Trophoblast cell (in vitro differentiated cells and primary cell): ENCODE data around the gene LMTK2.

Source experiments
- DNase-seq, 2 donors: peaks; one replicate each; pipeline ENCODE4 v3.0.0-alpha.2; 2016
- H2AFZ ChIP-seq: 2 replicates; pipeline ENCODE4 v1.6.1; 2013; ENCODE audit warnings: low read length, moderate library complexity, mild to moderate bottlenecking; ENCODE audit not compliant: insufficient read depth, poor library complexity
- H2AK5ac ChIP-seq: 2 replicates; pipeline ENCODE4 v1.6.1; 2013; ENCODE audit warnings: mild to moderate bottlenecking, low read length
- H2BK120ac ChIP-seq: 2 replicates; pipeline ENCODE4 v1.6.1; 2013; ENCODE audit warnings: low read length, mild to moderate bottlenecking, moderate library complexity; ENCODE audit not compliant: insufficient read depth, poor library complexity
- H2BK12ac ChIP-seq: 2 replicates; pipeline ENCODE4 v1.6.1; 2013; ENCODE audit warnings: mild to moderate bottlenecking, low read length, moderate library complexity
- H2BK5ac ChIP-seq: 2 replicates; pipeline ENCODE4 v1.6.1; 2013; ENCODE audit warnings: low read length, low read depth, moderate library complexity, mild to moderate bottlenecking; ENCODE audit not compliant: poor library complexity
- H3K14ac ChIP-seq: 2 replicates; pipeline ENCODE4 v1.6.1; 2013; ENCODE audit warnings: mild to moderate bottlenecking, low read length
- H3K18ac ChIP-seq: 2 replicates; pipeline ENCODE4 v1.6.1; 2013; ENCODE audit warnings: mild to moderate bottlenecking, low read length
- H3K23ac ChIP-seq: 2 replicates; pipeline ENCODE4 v1.6.1; 2013; ENCODE audit warnings: low read length
- H3K27ac ChIP-seq: 2 replicates; pipeline ENCODE4 v1.5.1; 2013; ENCODE audit warnings: low read depth, mild to moderate bottlenecking, inconsistent platforms, low read length, moderate library complexity
- H3K27me3 ChIP-seq: 2 replicates; pipeline ENCODE4 v1.6.1; 2013; ENCODE audit warnings: inconsistent platforms, mild to moderate bottlenecking, low read length, moderate library complexity; ENCODE audit not compliant: insufficient read depth
- H3K36me3 ChIP-seq, 2 experiments: 1 replicate in 1 of 2; 2 replicates in 1 of 2; pipeline ENCODE4 v1.6.1; 2013; ENCODE audit warnings: low read length in 2 of 2, mild to moderate bottlenecking in 2 of 2, moderate library complexity in 1 of 2; ENCODE audit not compliant: insufficient read depth in 2 of 2, control insufficient read depth in 1 of 2
- H3K4ac ChIP-seq: 2 replicates; pipeline ENCODE4 v1.6.1; 2013; ENCODE audit warnings: low read depth, mild to moderate bottlenecking, low read length, moderate library complexity
- H3K4me1 ChIP-seq, 2 experiments: 1 replicate in 1 of 2; 2 replicates in 1 of 2; pipeline ENCODE4 v1.6.1; 2013; ENCODE audit warnings: low read length in 2 of 2, mild to moderate bottlenecking in 2 of 2, moderate library complexity in 1 of 2; ENCODE audit not compliant: insufficient read depth in 2 of 2, control insufficient read depth in 1 of 2
- H3K4me2 ChIP-seq: 2 replicates; pipeline ENCODE4 v1.6.1; 2013; ENCODE audit warnings: inconsistent platforms, mild to moderate bottlenecking, low read length, moderate library complexity
- H3K4me3 ChIP-seq: 2 replicates; pipeline ENCODE4 v1.5.1; 2013; ENCODE audit warnings: mild to moderate bottlenecking, low read depth, low read length, inconsistent platforms
- H3K79me1 ChIP-seq: one replicate; pipeline ENCODE4 v1.6.1; 2013; ENCODE audit warnings: low read length
- H3K79me2 ChIP-seq: 2 replicates; pipeline ENCODE4 v1.6.1; 2013; ENCODE audit warnings: low read length, mild to moderate bottlenecking; ENCODE audit not compliant: control insufficient read depth, insufficient read depth, poor library complexity
- H3K9ac ChIP-seq: 2 replicates; pipeline ENCODE4 v1.6.1; 2013; ENCODE audit warnings: mild to moderate bottlenecking, low read length
- H3K9me3 ChIP-seq: 2 replicates; pipeline ENCODE4 v1.6.1; 2013; ENCODE audit warnings: low read depth, mild to moderate bottlenecking, control low read depth, inconsistent platforms, low read length; ENCODE audit not compliant: insufficient read depth
- H4K12ac ChIP-seq: 2 replicates; pipeline ENCODE4 v1.6.1; 2013; ENCODE audit warnings: low read depth, mild to moderate bottlenecking, low read length, moderate library complexity
- H4K8ac ChIP-seq: 2 replicates; pipeline ENCODE4 v1.6.1; 2013; ENCODE audit warnings: low read depth, mild to moderate bottlenecking, low read length, moderate library complexity
- H4K91ac ChIP-seq: one replicate; pipeline ENCODE4 v1.6.1; 2013; ENCODE audit warnings: low read depth, mild to moderate bottlenecking, low read length, moderate library complexity
- WGBS: extraction: QIAGEN DNeasy Blood & Tissue Kit; methylation state at CpG from one replicate; pipeline ENCODE4 v1.1.7; 2013; ENCODE audit warnings: missing lambda C conversion rate; ENCODE audit not compliant: insufficient read length, insufficient coverage; ENCODE audit errors: extremely low coverage; 5-methylcytosine and 5-hydroxymethylcytosine counted together

Gene LMTK2

DNA sequence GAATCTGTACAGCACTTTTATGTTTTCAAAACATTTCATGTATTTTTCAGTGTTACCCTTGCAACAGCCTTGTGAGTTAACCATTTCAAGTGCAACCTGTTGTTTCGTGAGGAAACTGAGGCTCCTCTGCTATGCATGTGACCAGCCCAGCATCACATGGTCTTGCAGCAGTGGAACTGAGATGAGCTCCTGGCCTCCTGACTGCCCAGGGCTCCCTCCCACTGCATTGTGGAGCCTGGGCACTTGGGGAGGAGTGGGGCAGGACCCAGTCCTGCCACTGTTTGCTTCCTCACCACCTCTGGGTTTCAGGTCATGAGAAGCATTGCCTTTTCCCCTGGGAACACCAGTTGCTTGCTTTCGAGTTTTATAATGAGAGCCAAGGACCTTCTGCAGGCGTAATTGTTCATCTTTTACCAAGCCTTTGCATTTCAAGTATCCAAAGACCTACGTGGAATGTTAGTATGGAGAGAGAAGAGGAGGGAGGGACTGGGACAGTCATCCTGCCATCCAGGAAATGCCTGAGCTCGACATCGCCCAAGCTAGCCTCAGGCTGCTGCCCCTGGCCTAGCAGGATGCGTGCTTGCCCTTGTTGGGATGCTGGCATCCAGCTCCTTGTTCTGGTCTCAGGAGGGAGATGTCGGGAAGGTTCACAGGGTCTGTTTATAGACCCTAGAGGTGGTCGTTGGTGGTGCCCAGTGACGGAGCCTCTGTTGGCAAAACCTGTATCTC lies 72.3 kb downstream of the LMTK2 start:
- H3K9ac ChIP-seq: no peak overlapping the region
- H3K18ac ChIP-seq: no peak overlapping the region
- H3K9me3 ChIP-seq: no peaks in the 10 kb centered on the region
- no peak overlapping the region for H3K27ac ChIP-seq
- peaks cover 5 to 8% of the 10 kb centered on the region in 2 experiments for H3K4me1 ChIP-seq
- peaks cover 3 to 7% of the 10 kb centered on the region in 2 experiments for H3K36me3 ChIP-seq
- no peak overlapping the region for H3K4ac ChIP-seq
- no peak overlapping the region for H3K23ac ChIP-seq
- H4K8ac ChIP-seq: no peak overlapping the region
- H4K91ac ChIP-seq: no peak overlapping the region
- no peak overlapping the region for H3K4me3 ChIP-seq
- no peaks in the 10 kb centered on the region for H3K27me3 ChIP-seq
- no peak overlapping the region for H4K12ac ChIP-seq
- no CpG with 5 or more reads among the region's 10 CpGs for WGBS
- H2BK120ac ChIP-seq: no peak overlapping the region
- DNase-seq: peak; percentile 74 to 84
- no peak overlapping the region for H3K4me2 ChIP-seq
- H2BK12ac ChIP-seq: no peak overlapping the region
- no peak overlapping the region for H3K14ac ChIP-seq
- peaks cover 2% of the 10 kb centered on the region for H3K79me2 ChIP-seq
- no peak overlapping the region for H2AK5ac ChIP-seq
- H2AFZ ChIP-seq: no peak overlapping the region
- H3K79me1 ChIP-seq: peaks cover 5% of the 10 kb centered on the region
- H2BK5ac ChIP-seq: no peak overlapping the region

DNA sequence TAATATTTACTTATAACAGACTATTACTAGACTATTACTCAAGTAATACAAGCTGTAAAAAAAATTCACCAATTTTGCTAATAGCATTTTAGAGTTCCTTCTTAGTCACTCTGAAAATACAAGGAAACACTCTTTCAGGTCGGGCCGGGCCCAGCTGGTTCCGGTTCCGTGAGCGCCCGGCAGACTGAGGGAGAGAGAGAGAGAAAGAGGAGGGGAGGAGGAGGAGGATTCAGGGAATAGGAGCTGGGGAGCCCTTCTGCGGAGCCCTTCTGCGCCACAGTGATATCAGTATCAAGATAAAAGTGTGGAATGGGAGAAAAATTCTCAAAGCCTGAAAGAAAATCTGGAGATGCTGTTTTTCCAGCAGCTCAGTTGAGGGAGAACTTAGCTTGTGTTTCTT lies 74.1 kb downstream of the LMTK2 start:
- Histone ChIP-seq H3K4me1 (peaks cover 4 to 5% of the 10 kb centered on the region in 2 experiments), H3K36me3 (peaks cover 0 to 5% of the 10 kb centered on the region in 2 experiments), H3K4me3 (no peak overlapping the region), H3K18ac (no peak overlapping the region), H3K4me2 (no peak overlapping the region), H2AK5ac (no peak overlapping the region), H2BK5ac (no peak overlapping the region), H3K4ac (no peak overlapping the region), H2AFZ (no peak overlapping the region), H3K79me2 (peaks cover 2% of the 10 kb centered on the region), H3K27ac (no peak overlapping the region), H4K12ac (no peak overlapping the region), H3K9me3 (no peaks in the 10 kb centered on the region), H2BK12ac (no peak overlapping the region), H3K9ac (no peak overlapping the region), H3K79me1 (peaks cover 3% of the 10 kb centered on the region), H3K27me3 (no peaks in the 10 kb centered on the region), H2BK120ac (no peak overlapping the region), H3K14ac (no peak overlapping the region), H4K91ac (no peak overlapping the region), H3K23ac (no peak overlapping the region), H4K8ac (no peak overlapping the region)
- DNase-seq: no peak
- no CpG with 5 or more reads among the region's 8 CpGs for WGBS

DNA sequence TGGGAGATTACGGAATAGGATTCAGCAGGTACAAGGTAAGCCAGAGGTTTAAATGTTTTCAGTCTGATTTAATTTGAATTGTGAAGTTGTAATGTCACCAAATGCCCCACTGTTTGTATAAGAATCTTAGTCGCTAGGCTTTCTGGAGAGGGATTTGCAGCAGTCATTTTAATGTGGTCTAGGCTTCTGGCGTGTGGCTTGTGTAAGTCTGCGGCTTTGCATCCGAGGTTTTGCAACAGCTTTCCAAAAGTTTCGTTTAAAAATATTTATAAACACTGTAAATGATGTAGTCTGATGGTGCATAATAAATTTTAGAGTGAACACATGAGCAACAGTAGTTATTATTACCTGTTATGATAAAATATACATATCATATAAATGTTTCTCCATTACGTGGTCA lies 78.4 kb downstream of the LMTK2 start:
- H2BK5ac ChIP-seq: no peak overlapping the region
- no peak overlapping the region for H4K91ac ChIP-seq
- no CpG with 5 or more reads among the region's 7 CpGs for WGBS
- H2AFZ ChIP-seq: no peak overlapping the region
- H2AK5ac ChIP-seq: no peak overlapping the region
- H2BK120ac ChIP-seq: no peak overlapping the region
- no peak overlapping the region for H3K14ac ChIP-seq
- H3K4me2 ChIP-seq: no peak overlapping the region
- H2BK12ac ChIP-seq: no peak overlapping the region
- no peaks in the 10 kb centered on the region for H3K79me2 ChIP-seq
- H3K79me1 ChIP-seq: no peaks in the 10 kb centered on the region
- H3K23ac ChIP-seq: no peak overlapping the region
- H3K9ac ChIP-seq: no peak overlapping the region
- H3K36me3 ChIP-seq: peaks cover 3% of the 10 kb centered on the region in 2 experiments
- DNase-seq: no peak
- no peaks in the 10 kb centered on the region for H3K27me3 ChIP-seq
- no peak overlapping the region for H4K8ac ChIP-seq
- no peak overlapping the region for H3K27ac ChIP-seq
- H3K4ac ChIP-seq: no peak overlapping the region
- no peak overlapping the region for H4K12ac ChIP-seq
- H3K9me3 ChIP-seq: no peaks in the 10 kb centered on the region
- H3K4me3 ChIP-seq: no peak overlapping the region
- H3K4me1 ChIP-seq: no peaks in the 10 kb centered on the region
- H3K18ac ChIP-seq: no peak overlapping the region

DNA sequence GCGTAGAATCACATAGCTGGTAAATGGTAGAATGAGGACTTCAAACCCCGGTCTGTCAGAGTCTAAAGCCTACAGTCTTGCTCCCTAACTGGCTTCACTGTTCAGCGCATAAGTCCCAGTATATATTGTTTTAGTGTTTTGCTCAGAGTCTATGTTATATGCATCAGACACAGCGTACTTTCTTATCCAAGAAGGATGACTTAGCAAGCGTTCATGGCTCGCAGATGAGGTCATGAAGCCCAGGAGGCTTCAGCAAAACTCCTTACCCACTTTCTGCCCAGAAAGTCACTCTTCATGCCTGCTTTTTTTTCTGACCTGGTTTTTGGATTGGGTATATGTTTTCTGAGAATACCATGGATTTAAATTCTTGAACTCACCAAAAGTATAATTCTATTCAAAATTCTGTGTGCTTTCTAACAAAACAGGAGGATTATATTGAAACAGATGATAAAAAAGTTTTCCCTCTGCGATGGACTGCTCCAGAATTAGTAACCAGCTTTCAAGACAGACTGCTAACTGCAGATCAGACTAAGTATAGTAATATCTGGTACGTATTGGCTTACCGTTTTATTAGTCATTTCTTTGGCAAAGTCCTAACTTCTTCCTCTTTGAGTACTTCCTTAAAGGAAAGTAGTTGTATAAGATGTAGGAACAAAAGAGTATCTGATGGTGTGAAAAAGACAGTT lies 79.9 kb downstream of the LMTK2 start:
- Histone ChIP-seq H3K23ac (no peak overlapping the region), H2BK5ac (no peak overlapping the region), H3K4ac (no peak overlapping the region), H3K36me3 (peaks cover 5 to 6% of the 10 kb centered on the region in 2 experiments), H3K27ac (no peak overlapping the region), H3K4me1 (no peaks in the 10 kb centered on the region), H4K12ac (no peak overlapping the region), H3K79me2 (no peaks in the 10 kb centered on the region), H3K14ac (no peak overlapping the region), H3K9me3 (no peaks in the 10 kb centered on the region), H3K27me3 (no peaks in the 10 kb centered on the region), H3K4me2 (no peak overlapping the region), H2AK5ac (no peak overlapping the region), H4K91ac (no peak overlapping the region), H3K4me3 (no peak overlapping the region), H2BK120ac (no peak overlapping the region), H2BK12ac (no peak overlapping the region), H3K18ac (no peak overlapping the region), H3K9ac (no peak overlapping the region), H3K79me1 (no peaks in the 10 kb centered on the region), H2AFZ (no peak overlapping the region), H4K8ac (no peak overlapping the region)
- WGBS: no CpG with 5 or more reads among the region's 9 CpGs
- no peak for DNase-seq
